ENCODE data around the gene APBA2. TPM values are rescaled to one million over a fixed set of nuclear protein-coding genes. Genes with fewer than 3 reads are reported as not detected.

The APBA2 gene
- polyA plus RNA-seq, 3 donors = 13.1 to 16.6 (median 15.2) TPM

DNA sequence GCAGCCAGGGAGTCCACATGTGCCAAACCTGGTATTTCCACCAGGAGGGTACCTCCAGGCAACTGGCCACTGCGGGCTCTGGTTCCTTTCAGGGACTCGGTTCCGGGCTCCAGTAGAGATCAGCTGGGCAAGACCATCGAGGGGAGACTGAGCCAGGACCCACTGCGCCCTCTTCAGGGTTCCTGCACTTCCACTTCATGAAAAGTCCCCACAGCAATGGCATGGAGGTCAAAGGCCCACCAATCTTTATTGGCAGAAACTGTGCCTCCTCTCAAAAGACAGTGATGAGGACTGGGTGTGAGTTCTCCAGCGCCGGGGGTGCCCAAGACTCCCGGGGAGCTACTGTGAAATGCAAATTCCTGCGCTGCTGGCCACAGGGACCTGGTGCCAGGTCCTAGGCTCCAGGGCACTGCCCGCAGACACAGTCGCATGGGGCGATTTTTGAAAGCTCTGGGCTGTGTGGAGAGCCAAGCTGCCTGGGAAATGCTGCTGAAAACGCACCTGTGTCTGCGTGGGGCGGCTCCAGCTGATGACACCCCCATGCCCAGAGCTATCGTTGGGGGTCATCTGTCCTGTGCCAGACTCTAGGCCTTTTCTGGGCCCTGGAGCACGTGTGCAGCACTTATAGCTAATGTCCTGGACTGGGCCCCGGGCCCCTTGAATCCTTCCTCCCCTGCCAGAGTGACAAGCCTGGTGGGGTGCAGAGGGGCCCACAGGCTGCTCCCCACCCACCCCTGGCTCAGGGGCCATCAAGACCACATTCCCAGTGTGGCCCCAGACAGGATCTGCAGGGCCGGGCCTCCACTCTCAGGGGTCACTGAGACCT, 239.8 kb downstream of the APBA2 start:
- no peak for DNase-seq (ENCODE audit: extremely low read depth in 1 of 11, low read depth in 9 of 11, low spot score in 4 of 11)

DNA sequence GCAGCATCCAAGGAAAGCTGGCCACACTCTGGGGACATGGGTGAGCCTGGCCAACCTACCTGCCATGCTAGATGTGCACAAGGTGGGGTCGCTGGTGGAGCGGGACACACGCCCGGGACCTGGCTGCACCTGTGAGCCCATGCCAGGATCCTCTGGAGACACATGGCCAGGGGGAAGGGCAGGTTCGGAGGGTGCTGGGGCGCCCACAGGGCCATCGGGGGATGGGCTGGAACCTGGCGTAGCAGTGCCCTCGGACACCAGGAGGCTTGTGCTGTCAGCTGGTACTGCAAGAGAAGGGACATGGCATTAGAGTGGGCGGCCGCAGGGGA, 240.4 kb downstream of the APBA2 start:
- no peak for DNase-seq (ENCODE audit: extremely low read depth in 1 of 11, low read depth in 9 of 11, low spot score in 4 of 11)

DNA sequence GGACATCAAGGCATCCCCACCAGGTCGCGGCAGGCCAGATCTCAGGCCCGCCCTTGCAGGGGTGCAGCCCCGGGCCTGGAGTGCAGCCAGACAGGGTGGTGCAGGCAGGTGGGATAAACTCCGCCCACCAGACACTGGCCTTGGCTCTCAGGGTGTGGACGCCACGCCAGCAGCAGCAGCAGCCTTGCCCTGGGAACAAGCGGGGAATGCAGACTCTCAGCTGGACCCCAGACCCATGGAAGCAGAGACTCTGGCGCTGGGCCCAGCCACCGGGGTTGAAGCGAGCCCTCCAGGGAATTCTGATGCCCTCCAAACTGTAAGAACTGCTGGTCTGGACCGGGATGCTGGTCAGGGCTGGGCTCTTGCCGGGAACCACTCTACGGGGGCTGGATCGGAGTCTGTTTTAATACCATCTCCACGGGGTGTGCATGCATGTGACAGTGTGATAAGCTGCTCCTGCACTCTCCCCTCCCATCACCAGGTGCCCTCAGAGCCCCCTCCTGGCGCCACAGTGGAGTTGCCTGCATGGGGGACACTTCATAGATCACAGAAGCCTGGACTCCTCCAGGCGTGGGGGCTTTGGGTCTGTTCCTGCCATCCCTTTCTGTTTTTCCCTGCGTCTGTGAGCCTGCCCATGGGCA, 241.2 kb downstream of the APBA2 start:
- DNase-seq (ENCODE audit: extremely low read depth in 1 of 11, low read depth in 9 of 11, low spot score in 4 of 11) = no peak

DNA sequence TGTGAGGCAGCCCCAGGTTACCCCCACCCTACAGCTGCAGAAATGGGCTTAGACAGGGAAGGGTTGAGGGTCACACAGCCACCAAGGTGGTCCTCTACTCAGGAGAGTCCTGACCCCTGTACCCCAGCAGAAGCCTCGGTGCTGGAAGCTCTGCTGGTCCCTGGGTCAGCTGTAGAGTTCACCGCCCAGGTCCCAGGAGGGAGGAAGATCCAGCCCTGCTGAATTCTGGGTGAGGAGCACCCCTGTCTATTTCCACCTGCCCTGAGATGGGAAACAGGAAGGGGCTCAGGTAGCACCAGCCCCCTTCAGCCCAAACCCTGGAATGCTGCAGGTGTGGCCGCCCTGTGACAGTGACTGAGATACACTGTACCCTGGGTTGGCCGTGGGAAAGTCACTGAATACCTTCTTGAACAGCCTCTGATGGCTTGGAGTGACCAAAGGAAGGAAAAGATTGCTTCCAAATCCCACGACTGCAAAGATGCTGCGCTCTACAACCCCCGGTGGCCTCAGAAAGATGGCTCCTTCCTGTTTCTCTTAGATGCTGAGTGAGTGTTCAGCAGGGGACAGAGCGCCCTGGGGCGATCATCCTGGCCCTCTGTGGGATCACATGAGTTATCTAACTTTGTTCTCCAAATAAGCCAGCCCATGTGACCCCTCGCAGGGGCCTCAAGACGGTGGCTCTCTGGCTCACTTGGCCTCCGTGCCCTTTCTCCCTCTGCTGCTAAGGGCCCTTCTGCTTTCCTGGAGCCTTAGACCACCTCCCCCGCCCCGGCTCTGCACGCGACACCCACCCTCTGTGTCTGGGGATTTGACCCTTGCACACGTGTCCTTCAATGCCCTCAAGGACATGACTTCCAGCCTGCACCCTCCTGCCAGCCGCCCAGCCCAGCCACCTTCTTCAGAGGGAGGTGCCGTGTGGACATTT, 242.0 kb downstream of the APBA2 start:
- DNase-seq (ENCODE audit: extremely low read depth in 1 of 11, low read depth in 9 of 11, low spot score in 4 of 11) = no peak

DNA sequence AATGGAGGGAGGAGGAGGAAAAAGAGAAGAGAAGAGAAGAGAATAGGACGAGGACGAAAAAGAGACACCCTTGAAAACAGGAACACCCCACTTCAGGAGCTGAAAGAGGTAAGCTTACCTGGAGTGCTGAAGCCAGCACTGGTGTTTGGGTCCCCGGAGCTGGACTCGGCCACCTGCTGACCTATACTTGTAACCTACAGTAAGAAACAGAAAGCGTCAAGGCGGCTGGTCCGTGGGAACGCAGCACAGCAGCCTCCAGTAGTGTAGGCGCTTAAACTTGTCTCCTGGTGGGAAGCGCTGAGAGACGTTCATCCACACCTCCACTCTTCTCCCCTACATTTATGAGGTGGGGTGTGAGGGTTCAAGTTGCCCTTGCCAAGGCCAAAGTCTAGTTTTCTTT, 242.9 kb downstream of the APBA2 start:
- DNase-seq (ENCODE audit: extremely low read depth in 1 of 11, low read depth in 9 of 11, low spot score in 4 of 11) = no peak

DNA sequence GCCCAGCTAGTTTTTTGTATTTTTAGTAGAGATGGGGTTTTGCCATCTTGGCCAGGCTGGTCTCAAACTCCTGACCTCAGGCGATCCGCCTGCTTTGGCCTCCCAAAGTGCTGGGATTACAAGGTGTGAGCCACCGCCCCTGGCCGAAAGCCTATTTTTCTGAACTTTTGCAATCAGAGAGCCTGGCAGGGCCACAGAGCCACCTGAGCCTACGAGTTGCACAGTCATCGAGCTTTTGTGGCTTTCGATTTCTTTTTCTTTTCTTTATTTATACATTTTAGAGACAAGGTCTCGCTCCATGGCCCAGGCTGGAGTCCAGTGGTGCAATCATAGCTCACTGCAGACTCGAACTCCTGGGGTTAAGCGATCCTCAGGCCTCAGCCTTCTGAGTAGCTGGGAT, 243.4 kb downstream of the APBA2 start:
- DNase-seq (ENCODE audit: extremely low read depth in 1 of 11, low read depth in 9 of 11, low spot score in 4 of 11) = no peak

DNA sequence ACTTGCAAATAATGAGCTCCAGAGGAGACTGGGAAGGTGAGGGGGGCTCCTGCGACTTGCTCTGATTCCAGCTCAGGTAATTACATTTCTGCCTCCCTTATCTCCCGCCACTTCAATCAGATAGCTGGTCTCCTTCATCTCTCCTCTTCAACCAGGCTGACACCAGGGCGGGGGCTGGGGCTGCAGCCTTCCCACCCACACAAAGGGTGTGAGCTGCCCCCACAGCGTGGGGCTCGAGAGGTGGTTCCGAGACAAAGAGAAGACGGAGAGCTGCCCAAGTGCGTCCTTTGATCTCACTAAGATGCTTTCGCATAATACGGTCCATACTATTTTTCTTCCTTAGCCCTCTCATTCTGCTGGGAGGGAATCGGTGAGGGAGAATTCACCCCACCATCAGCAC, 244.2 kb downstream of the APBA2 start:
- DNase-seq (ENCODE audit: extremely low read depth in 1 of 11, low read depth in 9 of 11, low spot score in 4 of 11) = no peak

DNA sequence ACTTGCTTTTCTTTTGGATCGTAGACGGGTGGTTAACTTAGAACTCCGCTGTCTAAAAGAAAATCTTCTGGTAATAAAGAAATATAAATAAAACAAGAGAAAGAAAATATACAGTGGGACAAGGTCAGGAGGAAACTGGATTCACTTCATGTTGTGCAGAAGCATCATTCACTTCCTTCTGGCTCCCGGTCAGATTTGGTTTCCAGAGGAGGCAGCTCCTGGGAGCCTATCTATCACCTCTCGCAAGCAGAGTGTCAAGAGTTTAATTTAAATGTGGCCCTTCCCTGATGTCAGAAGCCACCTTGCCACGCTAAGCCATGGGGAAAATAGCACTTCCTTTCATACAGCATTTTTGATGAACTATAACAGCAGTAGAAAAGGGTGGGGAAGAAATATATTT, 244.7 kb downstream of the APBA2 start:
- DNase-seq (ENCODE audit: extremely low read depth in 1 of 11, low read depth in 9 of 11, low spot score in 4 of 11) = no peak

DNA sequence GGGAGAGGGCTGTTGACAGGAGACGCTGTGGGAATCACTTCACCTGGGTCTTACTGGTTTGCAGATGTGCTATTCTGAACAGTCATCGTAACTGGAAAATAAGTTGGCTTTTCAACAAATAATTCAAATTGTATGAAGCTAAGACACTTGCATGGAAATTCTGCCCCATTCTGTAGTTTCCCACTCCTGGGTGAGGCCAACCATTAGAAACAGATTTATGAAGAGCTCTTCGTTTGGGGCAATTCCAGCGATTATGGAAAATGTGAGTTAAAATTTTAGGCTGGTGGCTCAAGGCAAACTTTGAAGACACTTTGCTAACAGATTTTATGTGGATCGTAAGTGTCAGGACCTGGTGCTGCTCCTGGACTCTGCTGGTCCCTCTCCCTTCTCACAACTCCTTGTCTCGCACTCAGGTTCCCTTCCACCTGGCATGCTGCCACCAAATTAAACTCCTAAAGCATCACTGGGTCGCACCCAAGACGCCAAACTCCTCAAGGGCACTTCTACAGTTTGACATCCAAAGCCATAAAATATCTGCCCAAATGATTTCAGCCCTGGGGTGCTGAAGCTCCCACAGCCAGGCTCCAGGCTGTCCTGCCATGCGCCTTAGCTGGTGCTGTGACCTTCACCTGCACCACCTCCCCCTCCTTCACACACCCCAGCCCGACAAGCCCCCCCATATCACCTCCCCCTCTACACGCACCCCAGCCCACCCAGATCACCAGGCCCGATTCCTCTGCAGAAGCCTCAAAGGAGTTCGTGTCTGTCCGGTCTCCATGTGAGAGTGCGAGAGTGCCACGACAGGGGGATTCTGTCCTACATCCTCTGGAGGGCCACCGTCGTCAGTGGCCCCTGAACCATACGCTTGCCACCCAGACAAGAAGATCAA, 245.4 kb downstream of the APBA2 start:
- no peak for DNase-seq (ENCODE audit: extremely low read depth in 1 of 11, low read depth in 9 of 11, low spot score in 4 of 11)

DNA sequence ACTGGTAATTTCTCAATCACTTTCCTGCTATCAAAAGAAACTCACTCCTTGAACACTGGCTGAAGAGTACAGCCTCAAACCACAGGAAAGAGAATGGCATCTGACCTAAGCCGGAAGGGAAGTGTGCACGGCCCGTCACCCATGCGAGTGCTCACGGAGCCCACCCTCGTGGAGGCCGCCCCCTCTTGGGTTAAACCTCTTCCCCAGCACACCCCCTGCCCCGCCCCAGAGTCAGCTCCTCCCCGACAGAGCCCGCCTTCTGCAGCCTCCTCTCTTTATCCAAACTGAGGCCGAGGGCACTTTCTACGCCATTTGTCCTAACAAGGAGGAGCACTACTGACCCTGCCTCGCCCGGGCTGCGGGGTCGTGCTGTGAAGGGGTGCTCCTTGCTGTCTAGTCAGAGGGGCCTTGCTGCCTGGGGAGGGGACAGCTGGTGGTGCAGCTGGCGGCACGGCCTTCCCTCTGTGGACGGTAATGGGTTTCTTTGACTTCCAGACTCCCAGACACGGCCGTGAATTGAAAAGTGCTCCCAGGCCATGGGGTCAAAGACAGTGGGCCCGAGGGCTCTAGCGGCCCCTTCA, 246.2 kb downstream of the APBA2 start:
- DNase-seq (ENCODE audit: extremely low read depth in 1 of 11, low read depth in 9 of 11, low spot score in 4 of 11) = no peak

DNA sequence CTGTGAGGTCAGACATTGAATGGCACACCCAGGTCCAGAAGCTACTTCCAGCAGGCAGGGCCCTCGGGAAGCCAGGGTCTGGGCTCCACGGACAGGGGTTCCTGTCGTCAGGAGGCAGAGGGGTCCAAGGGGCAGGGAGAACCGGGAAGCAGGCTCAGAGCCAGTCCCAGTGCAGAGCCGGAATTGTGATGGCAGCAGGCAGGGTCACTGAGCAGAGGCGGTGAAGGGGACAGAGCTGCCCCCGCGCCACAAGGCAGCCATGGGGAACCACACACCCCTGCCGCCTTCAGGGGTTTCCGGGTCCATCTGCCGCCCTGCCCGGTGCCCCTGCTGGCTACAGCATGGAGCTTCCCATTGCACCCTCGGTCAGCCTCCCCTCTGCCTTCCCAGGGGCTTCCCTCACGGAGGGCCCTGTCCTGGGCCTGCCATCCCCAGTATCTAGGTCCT, 247.0 kb downstream of the APBA2 start:
- DNase-seq (ENCODE audit: extremely low read depth in 1 of 11, low read depth in 9 of 11, low spot score in 4 of 11) = no peak

DNA sequence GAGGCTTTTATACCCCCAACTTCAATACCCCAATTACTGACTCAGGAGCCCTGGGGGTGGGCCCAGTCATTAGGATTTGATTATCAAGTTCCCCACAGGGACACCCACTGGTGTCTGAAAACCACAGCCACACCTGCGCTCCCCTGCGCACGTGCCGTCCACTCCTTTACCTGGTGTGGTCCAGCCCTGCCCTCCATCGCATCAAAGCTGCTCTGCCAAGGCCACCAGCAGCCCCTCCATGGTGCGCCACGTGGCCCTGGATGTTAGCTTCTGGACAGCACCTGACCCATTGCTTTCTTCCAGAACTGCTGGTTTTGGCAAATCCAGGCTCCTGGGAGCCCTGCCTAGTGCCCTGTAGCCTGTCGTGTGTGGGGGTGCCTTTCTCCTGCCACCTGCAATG, 247.5 kb downstream of the APBA2 start:
- no peak for DNase-seq (ENCODE audit: extremely low read depth in 1 of 11, low read depth in 9 of 11, low spot score in 4 of 11)

DNA sequence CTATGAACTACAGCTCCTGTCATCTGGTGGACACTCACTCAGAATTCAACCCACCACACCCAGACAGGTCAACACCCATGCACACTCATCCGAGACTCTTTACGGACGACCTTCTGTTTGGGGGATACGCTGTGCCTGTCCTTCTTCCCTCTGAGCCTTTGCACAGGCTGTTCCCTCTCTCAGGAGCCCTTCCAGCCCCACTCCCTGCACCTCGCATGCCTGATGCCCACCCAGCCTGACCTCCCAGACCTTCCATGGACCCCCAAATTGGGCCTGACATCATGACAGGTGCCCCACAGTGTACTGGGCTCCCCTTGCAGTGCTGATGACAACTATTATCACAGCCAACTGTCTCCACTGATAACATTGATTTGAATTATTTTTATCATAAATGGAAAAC, 248.0 kb downstream of the APBA2 start:
- DNase-seq (ENCODE audit: extremely low read depth in 1 of 11, low read depth in 9 of 11, low spot score in 4 of 11) = no peak

DNA sequence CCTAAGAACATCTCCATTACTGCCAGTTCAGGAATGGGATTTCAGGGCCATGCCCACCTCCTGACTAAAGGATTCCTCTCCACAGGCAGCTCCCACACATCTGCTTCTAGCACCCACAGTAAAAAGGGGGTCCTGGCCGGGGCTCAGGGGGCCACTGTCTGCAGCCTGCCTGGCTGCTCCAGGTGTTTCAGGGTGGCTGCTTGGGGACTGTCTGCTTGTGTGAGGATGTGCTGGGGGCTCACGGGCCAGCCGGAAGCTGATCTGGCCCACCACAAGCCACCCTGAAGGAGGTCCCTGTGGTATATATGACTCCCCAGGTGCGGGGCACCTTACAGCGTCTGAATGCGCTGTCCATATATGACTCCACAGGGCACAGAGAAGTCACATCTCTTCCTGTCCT, 248.5 kb downstream of the APBA2 start:
- no peak for DNase-seq (ENCODE audit: extremely low read depth in 1 of 11, low read depth in 9 of 11, low spot score in 4 of 11)

DNA sequence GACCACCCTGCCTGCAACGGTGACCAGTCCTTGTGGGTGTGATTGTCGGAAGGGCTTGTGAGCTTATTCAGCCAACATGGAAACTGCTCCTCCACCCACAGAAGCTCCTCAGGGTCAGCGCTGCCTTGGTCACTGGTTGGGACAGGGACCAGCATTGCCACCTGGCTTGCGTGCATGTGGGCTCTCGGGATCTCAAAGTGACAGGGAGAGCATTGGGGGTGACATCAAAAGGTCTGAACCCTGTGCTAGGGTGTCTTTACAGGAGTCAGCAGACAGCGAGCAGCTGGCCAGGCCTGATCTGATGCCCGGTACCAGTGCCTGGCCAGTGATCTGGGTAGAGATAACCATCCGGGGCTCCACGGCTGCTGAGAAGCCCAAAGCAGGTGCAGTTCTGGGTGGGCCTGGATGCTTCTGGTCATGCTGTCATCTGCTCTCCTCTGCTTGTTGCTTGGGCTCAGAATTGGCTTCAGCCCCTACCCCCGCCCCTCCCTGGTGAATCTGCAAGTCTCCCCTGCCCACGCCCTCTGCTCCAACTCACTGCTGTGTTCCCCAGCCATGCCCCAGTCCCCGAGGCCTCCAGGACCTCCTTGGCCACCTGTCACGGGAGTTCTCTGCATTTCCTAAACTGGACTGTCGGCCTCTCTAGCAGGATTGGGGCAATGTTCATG, 249.0 kb downstream of the APBA2 start:
- no peak for DNase-seq (ENCODE audit: extremely low read depth in 1 of 11, low read depth in 9 of 11, low spot score in 4 of 11)

DNA sequence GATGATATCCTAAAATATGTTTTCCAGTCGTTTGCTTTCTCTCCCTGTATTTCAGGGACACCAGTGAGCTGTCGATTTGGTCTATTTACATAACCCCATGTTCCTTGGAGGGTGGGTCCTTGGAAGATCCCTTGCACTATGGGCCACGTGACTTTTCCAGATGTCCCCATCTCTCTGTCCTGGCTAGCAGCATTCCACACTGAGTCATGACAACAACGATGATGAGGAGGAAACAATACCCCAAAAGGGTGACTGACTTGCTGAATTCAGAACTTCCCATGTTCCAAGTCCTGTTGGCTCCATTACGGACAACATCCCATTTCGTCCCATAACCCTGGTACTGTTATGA, 249.5 kb downstream of the APBA2 start:
- DNase-seq (ENCODE audit: extremely low read depth in 1 of 11, low read depth in 9 of 11, low spot score in 4 of 11) = no peak

DNA sequence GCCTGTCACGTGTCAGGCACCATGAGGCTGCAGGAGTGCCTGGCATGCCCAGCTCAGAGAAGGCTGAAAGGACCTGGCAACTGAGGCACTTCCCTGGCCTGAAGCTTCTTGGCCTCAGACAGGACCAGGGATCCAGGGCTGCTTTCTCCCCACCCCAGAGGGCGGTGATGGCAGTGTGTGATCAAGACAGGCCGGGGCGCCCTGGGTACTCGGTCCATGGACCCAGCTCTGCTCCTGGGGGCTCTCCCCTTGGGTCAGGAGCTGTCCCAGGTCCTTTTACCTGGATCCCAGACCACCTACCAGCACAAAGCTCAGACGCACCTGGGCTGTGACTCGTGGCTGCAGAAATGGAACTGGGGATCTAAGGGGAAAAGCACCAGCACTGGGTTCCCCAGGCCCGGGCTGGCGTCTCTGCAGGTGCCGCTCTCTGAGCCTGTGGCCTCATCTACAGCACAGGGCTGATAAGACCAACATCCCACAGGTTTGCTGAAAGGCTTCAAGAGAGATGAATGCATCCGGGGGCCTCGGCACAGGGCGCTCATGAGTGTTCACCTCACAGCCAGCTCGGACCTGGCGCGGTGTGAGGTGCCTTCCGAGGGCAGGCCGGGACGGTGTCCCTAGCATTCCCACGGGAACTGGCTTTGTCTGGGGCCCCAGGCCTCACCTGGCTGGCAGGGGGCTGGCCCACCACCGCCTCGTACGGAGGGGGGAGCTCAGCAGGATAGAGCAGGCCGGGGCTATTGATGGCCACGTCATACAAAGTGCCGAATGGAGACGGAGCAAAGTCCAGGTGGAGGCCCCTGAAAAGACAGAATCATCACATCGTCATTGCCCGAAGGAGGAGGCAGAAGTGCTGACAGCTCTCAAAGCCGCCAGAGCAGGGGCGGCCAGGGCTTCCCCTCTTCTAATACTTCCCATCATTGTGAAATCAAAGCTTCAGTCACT, 250.2 kb downstream of the APBA2 start:
- no peak for DNase-seq (ENCODE audit: extremely low read depth in 1 of 11, low read depth in 9 of 11, low spot score in 4 of 11)

Data from renal cortex interstitium (tissue), 11 donors.